Measurements from ENCODE around the gene LRCH1. TPM values are rescaled to one million over a fixed set of nuclear protein-coding genes. Genes with fewer than 3 reads are reported as not detected.

The LRCH1 gene
- total and polyA plus RNA-seq, 3 donors from 2014 or later: 8.9 to 17.7 (median 16.8) TPM

DNA sequence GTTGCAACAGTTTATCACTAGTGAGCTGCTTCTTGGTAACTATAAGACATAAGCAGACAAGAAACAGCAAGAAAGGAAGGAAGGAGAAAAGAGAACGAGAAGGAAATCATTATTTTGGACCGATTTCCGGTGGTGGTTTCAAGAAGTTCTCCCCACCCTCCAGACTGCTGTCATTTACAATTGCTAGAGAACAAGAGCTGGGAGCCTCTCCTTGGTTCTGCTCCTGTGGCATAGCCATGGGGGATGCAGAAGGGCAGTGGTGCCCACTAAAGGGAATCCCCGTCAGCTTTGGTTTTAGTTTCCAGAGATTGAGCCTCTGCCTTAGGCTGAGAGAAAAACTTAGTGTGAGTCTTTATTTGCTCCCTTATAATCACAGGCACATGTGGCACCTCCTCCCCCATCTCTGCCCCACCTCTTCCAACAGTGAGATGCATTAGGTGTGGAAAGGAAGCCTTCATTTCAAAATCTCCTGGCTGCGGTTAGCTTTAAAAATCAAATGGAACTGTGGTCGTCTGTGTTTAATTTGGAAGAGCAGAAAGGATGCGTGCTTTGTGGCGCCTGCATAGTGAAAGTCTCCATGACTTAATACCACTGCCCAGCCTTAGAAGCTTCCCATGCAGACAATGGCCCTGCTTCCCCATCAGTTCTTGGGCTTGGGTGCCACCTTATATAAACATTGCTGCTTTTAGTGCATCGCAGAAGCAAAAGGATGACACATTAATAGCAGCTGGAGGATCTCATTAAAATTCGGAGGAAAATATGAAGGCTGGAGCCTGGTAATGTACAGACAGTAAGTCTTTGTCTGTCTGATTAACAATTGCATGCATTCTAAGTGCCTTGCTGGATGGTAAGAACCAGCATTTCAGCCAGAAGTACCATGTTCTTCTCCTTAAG, 25.0 kb downstream of the LRCH1 start:
- TF ChIP-seq POLR2A (IDR thresholded peaks at IDR 0.05): no peak
- TF ChIP-seq, protein P1, sequence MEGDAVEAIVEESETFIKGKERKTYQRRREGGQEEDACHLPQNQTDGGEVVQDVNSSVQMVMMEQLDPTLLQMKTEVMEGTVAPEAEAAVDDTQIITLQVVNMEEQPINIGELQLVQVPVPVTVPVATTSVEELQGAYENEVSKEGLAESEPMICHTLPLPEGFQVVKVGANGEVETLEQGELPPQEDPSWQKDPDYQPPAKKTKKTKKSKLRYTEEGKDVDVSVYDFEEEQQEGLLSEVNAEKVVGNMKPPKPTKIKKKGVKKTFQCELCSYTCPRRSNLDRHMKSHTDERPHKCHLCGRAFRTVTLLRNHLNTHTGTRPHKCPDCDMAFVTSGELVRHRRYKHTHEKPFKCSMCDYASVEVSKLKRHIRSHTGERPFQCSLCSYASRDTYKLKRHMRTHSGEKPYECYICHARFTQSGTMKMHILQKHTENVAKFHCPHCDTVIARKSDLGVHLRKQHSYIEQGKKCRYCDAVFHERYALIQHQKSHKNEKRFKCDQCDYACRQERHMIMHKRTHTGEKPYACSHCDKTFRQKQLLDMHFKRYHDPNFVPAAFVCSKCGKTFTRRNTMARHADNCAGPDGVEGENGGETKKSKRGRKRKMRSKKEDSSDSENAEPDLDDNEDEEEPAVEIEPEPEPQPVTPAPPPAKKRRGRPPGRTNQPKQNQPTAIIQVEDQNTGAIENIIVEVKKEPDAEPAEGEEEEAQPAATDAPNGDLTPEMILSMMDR (IDR thresholded peaks at IDR 0.05): no peak
- Histone ChIP-seq H3K9me3 (no peaks in the 10 kb centered on the region), H3K27ac (no peak overlapping the region), H3K4me3 (no peak overlapping the region), H3K4me1 (peaks cover 39% of the 10 kb centered on the region), H3K27me3 (no peaks in the 10 kb centered on the region), H3K36me3 (ENCODE audit: low read depth, missing control alignments) (no peaks in the 10 kb centered on the region)
- intact Hi-C loops (cut with DNase I; ENCODE audit: low total_unique reads): no loop called here
- no peak for DNase-seq
- WGBS, 2 donors: 42 to 48% methylated on average over 10 of the region's 10 CpGs

DNA sequence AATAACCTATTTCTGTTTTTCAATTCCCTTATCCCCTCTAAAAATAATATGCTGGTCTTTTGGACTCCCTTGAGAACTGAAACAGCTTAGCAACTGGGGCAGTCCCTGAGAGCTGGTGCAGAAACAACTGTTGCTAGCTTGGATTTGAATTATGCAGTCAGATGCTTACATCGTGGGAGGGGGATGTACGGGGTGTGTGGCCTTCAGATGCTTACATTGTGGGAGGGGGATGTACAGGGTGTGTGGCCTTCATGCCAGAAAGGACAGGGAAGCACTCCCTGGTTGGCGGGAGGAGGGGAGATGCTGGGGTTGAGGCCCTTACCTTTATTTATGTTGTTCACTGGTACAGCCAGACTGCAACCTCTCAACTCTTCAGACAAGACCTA, 25.6 kb downstream of the LRCH1 start:
- DNase-seq: no peak
- H3K9me3 ChIP-seq: no peaks in the 10 kb centered on the region
- TF ChIP-seq POLR2A (IDR thresholded peaks at IDR 0.05): no peak
- TF ChIP-seq, protein P1 (IDR thresholded peaks at IDR 0.05): no peak
- no peaks in the 10 kb centered on the region for H3K36me3 ChIP-seq (ENCODE audit: low read depth, missing control alignments)
- 37 to 62% methylated on average over 3 of the region's 3 CpGs for WGBS, 2 donors
- no peak overlapping the region for H3K4me3 ChIP-seq
- intact Hi-C loops (cut with DNase I; ENCODE audit: low total_unique reads): no loop called here
- H3K27me3 ChIP-seq: no peaks in the 10 kb centered on the region
- H3K27ac ChIP-seq: no peak overlapping the region
- H3K4me1 ChIP-seq: peaks cover 39% of the 10 kb centered on the region

DNA sequence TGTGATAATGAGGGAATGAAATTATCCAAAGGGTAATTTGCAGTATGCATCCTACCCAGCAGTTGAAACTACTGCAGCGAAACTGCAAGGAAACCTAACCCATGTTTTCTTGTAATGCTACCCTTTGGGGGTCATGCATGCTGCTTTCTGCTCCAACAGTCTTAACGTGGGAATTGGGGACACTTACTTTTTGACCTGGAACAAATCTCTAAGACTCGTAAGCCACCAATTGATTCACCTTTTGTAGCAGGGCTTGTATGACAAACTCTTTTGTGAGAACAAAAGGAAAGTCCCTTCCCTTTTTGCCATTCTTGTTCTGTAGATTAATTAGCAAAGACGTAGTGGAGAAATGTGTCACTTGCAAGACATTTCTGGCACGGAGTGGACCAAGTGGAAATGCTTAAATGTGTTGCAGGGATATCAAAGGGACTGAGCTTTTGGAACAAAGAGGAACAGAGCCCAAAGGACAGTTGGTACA, 27.4 kb downstream of the LRCH1 start:
- 67 to 73% methylated on average over 5 of the region's 5 CpGs for WGBS, 2 donors
- intact Hi-C loops (cut with DNase I; ENCODE audit: low total_unique reads): no loop called here
- TF ChIP-seq, protein P1 (IDR thresholded peaks at IDR 0.05): no peak
- no peak for TF ChIP-seq POLR2A (IDR thresholded peaks at IDR 0.05)
- Histone ChIP-seq H3K27me3 (no peaks in the 10 kb centered on the region), H3K9me3 (no peaks in the 10 kb centered on the region), H3K4me3 (no peak overlapping the region), H3K36me3 (ENCODE audit: low read depth, missing control alignments) (no peaks in the 10 kb centered on the region), H3K27ac (no peak overlapping the region), H3K4me1 (peaks cover 33% of the 10 kb centered on the region)
- DNase-seq: no peak

DNA sequence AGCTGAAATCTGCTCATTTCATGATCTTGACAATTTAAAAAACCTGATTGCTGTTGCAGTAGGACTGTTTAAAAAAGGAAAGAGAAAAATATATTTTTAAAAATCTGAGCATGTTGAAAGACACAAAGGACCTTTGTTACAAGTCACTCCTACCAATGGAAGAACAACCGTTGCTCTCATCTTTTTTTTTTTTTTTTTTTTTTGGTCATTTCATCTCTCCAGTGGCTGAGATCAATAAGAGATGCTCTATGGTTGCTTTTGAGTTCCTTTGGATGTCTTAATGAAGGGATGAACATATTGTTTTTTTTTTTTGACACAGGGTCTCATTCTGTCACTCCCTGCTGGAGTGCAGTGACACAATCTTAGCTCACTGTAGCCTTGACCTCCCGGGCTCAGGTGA, 29.2 kb downstream of the LRCH1 start:
- H3K9me3 ChIP-seq: no peaks in the 10 kb centered on the region
- DNase-seq: no peak
- TF ChIP-seq, protein P1 (IDR thresholded peaks at IDR 0.05): no peak
- TF ChIP-seq POLR2A (IDR thresholded peaks at IDR 0.05): no peak
- no peaks in the 10 kb centered on the region for H3K27me3 ChIP-seq
- no peak overlapping the region for H3K4me3 ChIP-seq
- 62 to 64% methylated on average over 2 of the region's 2 CpGs for WGBS, 2 donors
- no peaks in the 10 kb centered on the region for H3K36me3 ChIP-seq (ENCODE audit: low read depth, missing control alignments)
- H3K27ac ChIP-seq: no peak overlapping the region
- intact Hi-C loops (cut with DNase I; ENCODE audit: low total_unique reads): no loop called here
- peaks cover 27% of the 10 kb centered on the region for H3K4me1 ChIP-seq
